GM19395 (cell line): Measurements from ENCODE around the gene HPSE2.

Experiments used
- ATAC-seq: cut with Tn5 transposase; IDR thresholded peaks from one replicate; pipeline ENCODE4 v1.9.1; 2021; ENCODE audit warnings: mild to moderate bottlenecking, moderate library complexity; ENCODE audit not compliant: unreplicated experiment

Gene HPSE2

GRCh38 chr10:98446151-98446660 is 789.4 kb downstream of the HPSE2 start:
- ATAC-seq: peak; percentile 49

DNA sequence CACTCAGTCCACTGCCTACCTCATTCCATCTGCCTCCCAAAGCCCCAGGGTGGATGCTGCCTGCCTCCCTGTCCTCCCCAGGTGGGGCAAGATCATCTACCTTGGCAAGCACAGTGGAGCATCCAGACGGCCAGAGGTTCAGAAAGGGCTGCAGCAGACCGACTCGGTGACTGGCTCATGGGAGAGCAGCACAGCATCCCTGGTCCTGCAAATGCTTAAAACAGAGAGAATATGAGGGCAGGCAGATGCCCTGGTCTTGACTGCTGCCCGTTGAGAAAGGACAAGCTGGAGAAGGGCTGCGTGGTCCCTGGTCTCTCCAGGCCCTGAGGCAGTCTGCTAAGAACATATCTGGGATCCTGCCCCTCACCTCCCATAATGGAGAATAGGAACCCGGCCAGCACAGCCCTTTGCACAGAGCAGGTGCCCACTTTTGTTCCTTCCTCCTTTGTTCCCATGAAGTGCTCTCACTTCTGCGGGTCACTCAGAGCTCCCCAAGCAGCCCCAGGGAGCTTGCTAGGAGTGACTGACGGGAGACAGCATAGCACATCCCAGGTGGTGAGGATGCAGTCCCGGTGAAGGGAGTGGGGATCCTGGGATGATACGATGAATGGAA is 790.3 kb downstream of the HPSE2 start:
- ATAC-seq: no peak

DNA sequence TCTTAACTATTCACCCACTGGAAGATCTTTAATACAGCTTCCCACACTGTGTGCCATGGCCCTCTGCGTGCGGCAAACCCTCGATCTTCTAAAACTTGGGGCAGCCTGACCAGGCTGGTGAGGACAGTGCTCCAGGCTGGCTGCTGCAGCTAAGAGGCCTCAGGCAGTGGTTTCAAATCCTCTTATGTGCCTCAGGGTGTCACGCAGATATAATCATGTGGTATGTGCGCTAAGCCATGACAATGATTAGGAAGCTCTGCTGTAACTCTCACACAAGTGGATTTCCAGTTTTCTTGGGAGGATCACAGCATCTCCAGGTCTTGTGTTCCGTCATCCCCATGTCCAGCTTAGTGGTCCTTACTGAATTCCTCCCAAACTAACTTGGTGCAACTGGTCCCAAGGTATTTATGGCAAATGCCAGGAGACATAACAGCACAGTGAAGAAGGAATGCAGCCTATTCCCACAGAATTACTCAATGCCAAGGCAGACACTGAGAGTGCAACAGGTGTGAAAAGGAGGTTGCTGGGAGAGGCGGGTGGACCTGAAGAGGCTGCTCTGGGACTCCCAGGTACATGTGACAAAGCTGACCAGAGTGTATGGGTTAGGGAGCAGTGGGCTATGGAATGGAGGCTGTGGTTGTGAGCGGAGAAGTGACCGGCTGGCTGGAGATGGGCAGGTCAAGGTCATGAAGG is 791.2 kb downstream of the HPSE2 start:
- no peak for ATAC-seq

DNA sequence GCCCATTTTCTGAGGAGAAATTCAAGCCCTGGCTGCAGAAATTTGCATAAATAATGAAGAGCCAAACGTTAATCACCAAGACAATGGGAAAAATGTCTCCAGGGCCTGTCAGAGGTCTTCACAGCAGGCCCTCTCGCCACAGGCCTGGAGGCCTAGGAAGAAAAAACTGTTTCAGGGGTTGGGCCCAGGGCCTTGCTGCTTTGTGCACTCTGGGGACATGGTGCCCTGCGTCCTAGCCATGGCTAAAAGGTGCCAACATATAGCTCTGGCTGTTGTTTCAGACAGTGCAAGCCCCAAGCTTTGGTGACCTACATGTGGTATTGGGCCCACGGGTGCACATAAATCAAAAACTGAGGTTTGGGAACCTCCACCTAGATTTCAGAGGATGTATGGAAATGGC is 796.9 kb downstream of the HPSE2 start:
- no peak for ATAC-seq

DNA sequence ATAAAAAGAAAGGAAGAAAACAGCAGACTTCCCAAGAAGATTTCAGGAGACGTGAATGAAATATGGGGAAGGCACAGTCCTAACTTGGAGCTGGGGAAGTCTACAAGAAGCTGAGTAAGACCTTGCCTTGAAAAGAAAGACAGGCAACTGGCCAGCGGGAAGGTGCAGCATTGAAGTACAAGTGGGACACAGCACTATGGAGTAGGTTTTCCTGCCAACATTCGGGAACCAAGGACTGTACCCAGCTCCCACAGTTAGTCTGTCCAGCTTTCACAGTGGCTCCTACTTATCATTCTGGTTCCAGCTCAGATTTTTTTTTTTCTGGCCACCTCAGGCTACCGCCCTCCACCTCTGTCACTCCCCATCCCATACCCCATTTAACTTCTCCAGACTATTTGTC is 798.9 kb downstream of the HPSE2 start:
- no peak for ATAC-seq

DNA sequence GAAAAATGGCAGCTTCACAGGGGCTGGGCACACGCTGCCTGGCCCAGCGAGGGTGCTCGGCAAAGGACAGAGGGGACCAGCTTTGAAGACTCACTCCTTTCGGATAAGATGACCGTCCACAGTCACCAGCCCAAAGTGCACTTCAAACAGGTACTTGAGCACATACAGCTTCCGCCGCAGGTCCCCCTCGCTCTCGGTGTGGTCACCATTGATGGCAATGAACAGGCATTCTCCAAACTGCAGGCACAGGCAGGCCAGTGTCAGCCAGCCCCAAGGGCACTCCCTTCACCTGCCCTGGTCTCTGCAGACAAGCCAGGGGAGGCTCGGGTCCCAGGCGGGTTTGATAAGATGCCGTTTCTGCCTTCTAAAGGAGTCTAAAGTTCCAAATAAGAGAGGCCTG is 800.5 kb downstream of the HPSE2 start:
- no peak for ATAC-seq

DNA sequence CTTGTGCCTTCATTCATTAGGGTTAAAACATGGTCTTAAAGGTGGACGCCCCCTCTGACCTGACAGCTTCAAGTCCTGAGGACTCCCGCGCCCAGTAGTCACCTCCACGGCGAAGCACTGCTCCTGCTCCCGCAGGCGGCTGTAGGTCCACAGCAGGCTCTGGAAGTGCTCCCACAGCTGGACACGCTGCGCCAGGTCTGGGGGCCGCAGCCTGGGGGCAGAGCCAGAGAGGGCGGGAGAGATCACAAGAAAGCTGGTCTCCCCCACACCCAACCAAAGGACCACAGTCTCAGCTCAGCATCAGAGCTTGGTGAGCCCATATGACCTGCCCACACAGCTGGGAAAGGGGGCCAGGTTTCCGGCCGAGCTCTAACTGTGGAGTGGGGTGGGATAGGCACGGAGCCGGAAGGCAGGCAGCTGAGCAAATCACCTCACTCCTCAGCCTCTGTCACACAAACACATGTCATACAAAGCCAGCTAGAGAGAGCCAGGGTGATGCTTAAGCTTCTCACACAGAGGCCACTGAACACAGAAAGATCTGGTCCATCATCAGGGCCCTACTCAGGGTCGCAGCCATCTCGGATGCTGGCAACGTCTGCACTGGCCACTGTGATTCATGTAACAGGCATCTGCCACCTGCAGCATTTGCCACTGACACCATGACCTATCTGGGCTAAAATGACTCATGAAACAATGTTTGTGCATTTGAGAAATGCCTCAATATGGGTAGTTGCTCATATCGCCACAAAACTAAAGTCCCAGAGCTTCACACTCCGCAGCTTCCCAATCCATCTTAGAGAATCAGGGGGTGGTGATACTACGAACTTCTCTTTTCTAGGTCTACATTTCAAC is 801.5 kb downstream of the HPSE2 start:
- no peak for ATAC-seq

GRCh38 chr10:98433371-98433770 is 802.3 kb downstream of the HPSE2 start:
- no peak for ATAC-seq

GRCh38 chr10:98432330-98432729 is 803.3 kb downstream of the HPSE2 start:
- ATAC-seq: no peak

DNA sequence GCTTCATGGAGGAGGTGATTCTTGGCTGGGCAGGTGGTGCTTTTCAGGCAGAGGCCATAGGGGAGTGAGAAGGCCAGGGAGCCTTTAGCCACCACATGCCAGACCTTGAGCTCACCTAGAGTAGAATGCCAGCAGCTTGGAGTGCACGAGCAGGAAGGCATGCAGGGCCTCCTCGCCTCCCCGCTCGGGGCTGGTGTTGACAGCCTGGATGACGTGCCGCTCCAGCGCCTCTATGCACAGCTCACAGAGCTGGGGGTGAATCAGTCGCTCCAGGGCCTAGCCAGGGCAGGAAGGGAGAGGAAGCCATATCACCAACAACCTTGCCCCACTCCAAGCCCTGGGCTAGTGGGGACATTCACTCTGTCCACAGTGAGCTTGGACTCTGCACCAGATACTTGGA is 804.6 kb downstream of the HPSE2 start:
- ATAC-seq: no peak

GRCh38 chr10:98430427-98430826 is 805.2 kb downstream of the HPSE2 start:
- ATAC-seq: no peak

- no peak for ATAC-seq
Observed at GRCh38 chr10:98429320-98430072, 806.2 kb downstream of the HPSE2 start.

GRCh38 chr10:98427011-98427515 is 808.6 kb downstream of the HPSE2 start:
- no peak for ATAC-seq

- peak; percentile 66 for ATAC-seq
Observed at GRCh38 chr10:98425511-98426352, 809.9 kb downstream of the HPSE2 start.

DNA sequence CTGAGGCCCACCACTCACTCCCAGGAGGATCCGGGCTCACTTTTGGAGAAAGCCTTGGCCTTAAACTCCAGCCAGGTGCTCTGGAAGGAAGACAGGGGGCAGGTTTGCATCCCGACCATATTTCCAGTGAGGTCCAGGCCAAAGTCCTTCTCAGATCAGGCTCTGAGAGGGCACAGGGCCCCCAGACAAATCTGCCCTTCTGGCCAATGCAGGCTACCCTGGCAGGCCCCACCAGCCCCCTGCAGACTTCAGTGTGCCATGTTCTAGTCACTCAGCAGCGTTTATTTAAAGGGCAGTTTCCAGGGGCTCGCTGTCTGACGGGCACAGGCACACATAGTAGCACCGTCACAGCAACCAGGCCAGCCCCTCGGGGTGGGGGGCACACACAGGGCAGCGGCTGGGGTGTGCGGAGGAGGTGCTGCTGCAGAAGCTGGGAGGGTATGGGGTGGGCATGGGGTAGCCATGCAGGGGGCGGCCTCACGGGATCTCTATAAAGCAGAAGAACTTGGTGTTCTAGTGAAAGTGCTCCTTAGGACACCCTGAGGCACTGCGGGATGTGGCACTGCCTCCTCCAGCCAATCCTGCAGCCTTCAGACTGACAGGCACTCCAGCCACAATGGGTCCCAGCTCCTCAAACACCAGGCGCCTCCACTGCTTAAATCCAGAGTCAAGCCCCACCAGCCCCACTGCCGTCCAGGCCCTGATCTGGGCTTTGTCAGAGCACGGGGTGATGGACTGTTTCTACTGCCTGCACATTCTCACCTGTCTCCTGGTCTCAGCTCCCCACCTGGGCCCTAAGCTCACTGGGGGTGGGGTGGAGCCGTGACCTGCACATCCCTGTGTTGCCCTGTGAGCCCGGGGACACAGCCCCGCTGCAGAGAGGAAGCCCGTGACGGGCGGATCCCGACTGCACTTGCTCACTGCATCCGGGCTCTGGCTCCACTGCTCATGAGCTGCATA is 811.1 kb downstream of the HPSE2 start:
- no peak for ATAC-seq

- no peak for ATAC-seq
Observed at GRCh38 chr10:98423691-98424120, 811.9 kb downstream of the HPSE2 start.

- no peak for ATAC-seq
Observed at GRCh38 chr10:98422182-98422581, 813.5 kb downstream of the HPSE2 start.

- ATAC-seq: no peak
Observed at GRCh38 chr10:98420786-98421185, 814.9 kb downstream of the HPSE2 start.
